ENCODE measurements around the gene SLC2A2. TPM values are rescaled to one million over a fixed set of nuclear protein-coding genes. Genes with fewer than 3 reads are reported as not detected.

SLC2A2 gene
- total RNA-seq, 1 donor from 2014 or later: not detected

DNA sequence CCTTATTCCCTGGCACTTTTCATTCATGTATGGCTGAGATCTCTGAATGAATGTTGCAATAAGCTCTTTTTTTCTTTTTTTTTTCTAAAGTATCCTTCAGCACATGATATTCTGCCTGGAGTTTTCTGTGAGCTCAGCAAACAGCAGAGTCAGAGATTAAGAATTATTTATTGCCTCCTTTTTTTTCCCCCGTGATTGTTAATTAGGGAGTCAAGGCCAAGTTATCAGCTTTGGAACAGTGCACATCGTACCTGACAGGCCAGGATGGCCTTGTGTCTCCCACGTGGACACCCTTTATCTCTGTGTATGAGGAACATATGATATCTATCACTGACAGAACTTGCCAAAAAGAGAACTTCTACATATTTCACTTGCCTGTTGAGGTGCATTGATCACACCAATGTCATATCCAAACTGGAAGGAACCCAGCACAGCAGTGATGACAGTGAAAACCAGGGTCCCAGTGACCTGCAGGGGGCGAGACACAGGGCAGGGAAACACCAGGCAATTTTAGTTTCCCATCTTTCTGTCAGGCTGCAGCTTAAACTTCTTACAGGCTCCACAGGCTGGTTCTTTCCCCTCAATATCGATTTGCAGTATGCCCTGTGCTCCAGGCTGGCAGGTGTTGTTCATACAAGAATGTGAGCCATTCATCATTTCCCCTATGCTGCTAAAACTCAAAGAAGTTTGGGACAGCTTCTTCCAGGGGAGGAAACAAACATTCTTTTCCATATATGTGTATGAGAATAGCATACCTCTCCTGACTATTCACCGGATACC is 8.2 kb downstream of the SLC2A2 start:
- Histone ChIP-seq H3K4me3 (no peak overlapping the region), H3K27me3 (no peaks in the 10 kb centered on the region), H3F3A (ENCODE audit: low read depth) (no peaks in the 10 kb centered on the region), H3K27ac (no peak overlapping the region), H3K9me3 (ENCODE audit: low read depth) (no peaks in the 10 kb centered on the region), H2AFZ (replicated peaks) (no peak overlapping the region), H3K4me2 (no peak overlapping the region), H3K36me3 (no peaks in the 10 kb centered on the region), H4K20me1 (ENCODE audit: low read depth) (no peaks in the 10 kb centered on the region), H3K79me2 (ENCODE audit: low read depth) (no peaks in the 10 kb centered on the region), H3K4me1 (no peaks in the 10 kb centered on the region), H3K9ac (no peak overlapping the region)
- no peak overlapping the region for H3K4me3 Mint-ChIP-seq
- no peaks in the 10 kb centered on the region for H3K27me3 Mint-ChIP-seq (ENCODE audit: insufficient read depth, low read depth)
- TF ChIP-seq EZH2 (IDR thresholded peaks at IDR 0.05) (no peak), CTCF (IDR thresholded peaks at IDR 0.05) (peak; percentile 60)
- peak; percentile 18 for DNase-seq (ENCODE audit: low spot score)
- H3K36me3 Mint-ChIP-seq: no peaks in the 10 kb centered on the region
- no peak overlapping the region for H3K27ac Mint-ChIP-seq
- no peaks in the 10 kb centered on the region for H3K9me3 Mint-ChIP-seq
- H3K4me1 Mint-ChIP-seq: no peaks in the 10 kb centered on the region

- no peaks in the 10 kb centered on the region for H3K27me3 ChIP-seq
- H3K36me3 Mint-ChIP-seq: no peaks in the 10 kb centered on the region
These were observed 12.4 kb downstream of the SLC2A2 start for GRCh38 chr3:171013822-171014748.

GRCh38 chr3:171011873-171012336 is 14.6 kb downstream of the SLC2A2 start:
- H3K27ac ChIP-seq: no peak overlapping the region
- no peaks in the 10 kb centered on the region for H3K9me3 Mint-ChIP-seq
- no peaks in the 10 kb centered on the region for H3K4me1 Mint-ChIP-seq
- H3K4me2 ChIP-seq: no peak overlapping the region
- no peaks in the 10 kb centered on the region for H3K27me3 Mint-ChIP-seq (ENCODE audit: insufficient read depth, low read depth)
- H3K27ac Mint-ChIP-seq: no peak overlapping the region
- TF ChIP-seq EZH2 (IDR thresholded peaks at IDR 0.05): no peak
- no peak for TF ChIP-seq EZH2phosphoT487 (IDR thresholded peaks at IDR 0.05)
- TF ChIP-seq CTCF (IDR thresholded peaks at IDR 0.05): no peak
- H3K4me1 ChIP-seq: no peaks in the 10 kb centered on the region
- H3K9me3 ChIP-seq (ENCODE audit: low read depth): no peaks in the 10 kb centered on the region
- no peaks in the 10 kb centered on the region for H3K36me3 Mint-ChIP-seq
- H3K27me3 ChIP-seq: no peaks in the 10 kb centered on the region
- no peak overlapping the region for H3K9ac ChIP-seq
- DNase-seq (ENCODE audit: low spot score): no peak
- H3K79me2 ChIP-seq (ENCODE audit: low read depth): no peaks in the 10 kb centered on the region
- no peak overlapping the region for H3K4me3 ChIP-seq
- H3F3A ChIP-seq (ENCODE audit: low read depth): no peaks in the 10 kb centered on the region
- H3K36me3 ChIP-seq: no peaks in the 10 kb centered on the region
- no peak overlapping the region for H3K4me3 Mint-ChIP-seq
- H2AFZ ChIP-seq (replicated peaks): no peak overlapping the region
- H4K20me1 ChIP-seq (ENCODE audit: low read depth): no peaks in the 10 kb centered on the region

More at GRCh38 chr3:171013822-171014748, 12.4 kb downstream of the SLC2A2 start:
- no peaks in the 10 kb centered on the region for H3K4me1 Mint-ChIP-seq
- Histone ChIP-seq H4K20me1 (ENCODE audit: low read depth) (no peaks in the 10 kb centered on the region), H3K9me3 (ENCODE audit: low read depth) (no peaks in the 10 kb centered on the region), H3F3A (ENCODE audit: low read depth) (no peaks in the 10 kb centered on the region), H3K79me2 (ENCODE audit: low read depth) (no peaks in the 10 kb centered on the region), H3K4me1 (no peaks in the 10 kb centered on the region), H3K36me3 (no peaks in the 10 kb centered on the region), H3K4me2 (no peak overlapping the region), H2AFZ (replicated peaks) (no peak overlapping the region), H3K4me3 (no peak overlapping the region), H3K9ac (no peak overlapping the region), H3K27ac (no peak overlapping the region)
- peak overlapping the region; percentile 18 for H3K4me3 Mint-ChIP-seq
- no peak overlapping the region for H3K27ac Mint-ChIP-seq
- H3K27me3 Mint-ChIP-seq (ENCODE audit: insufficient read depth, low read depth): no peaks in the 10 kb centered on the region
- H3K9me3 Mint-ChIP-seq: no peaks in the 10 kb centered on the region
- DNase-seq (ENCODE audit: low spot score): no peak
- TF ChIP-seq CTCF (IDR thresholded peaks at IDR 0.05) (no peak), EZH2 (IDR thresholded peaks at IDR 0.05) (no peak), EZH2phosphoT487 (IDR thresholded peaks at IDR 0.05) (no peak)
